GM12878 (cell line): ENCODE results near the gene OR51B4. TPM values are rescaled to one million over a fixed set of nuclear protein-coding genes. Genes with fewer than 3 reads are reported as not detected.

ENCODE experiments used
- ATAC-seq: fragments of 200-7000 bp; cut with Tn5 transposase; 3 replicates; pipeline ENCODE4 v1.9.1; 2020; ENCODE audit warnings: mild to moderate bottlenecking, moderate library complexity
- BruUV-seq: library from RNA; stranded (reverse); fragments of 400-500 nt; replicated peaks from 2 replicates; lab custom pipeline; 2021; lab: Mats Ljungman, UMichigan
- CTCF ChIA-PET: fragments of 300-600 bp; sonication (Branson Sonifier 250); formaldehyde crosslinking; extraction: SDS; loops from one replicate; lab custom pipeline; 2021; ENCODE audit warnings: inconsistent platforms; lab: Yijun Ruan, JAX
- POLR2A ChIA-PET: fragments of 350-600 bp; formaldehyde crosslinking; extraction: SDS; loops from one replicate; lab custom pipeline; 2021; ENCODE audit warnings: inconsistent platforms; lab: Charles Lee
- RAD21 ChIA-PET: fragments of 300-600 bp; sonication (Branson Sonifier 250); formaldehyde crosslinking; loops from one replicate; lab custom pipeline; 2023; ENCODE audit warnings: antibody characterized with exemption; ENCODE audit not compliant: unreplicated experiment; lab: Charles Lee
- SMC1A ChIA-PET: fragments of 300-600 bp; sonication (Branson Sonifier 250); formaldehyde crosslinking; loops from one replicate; lab custom pipeline; 2023; ENCODE audit not compliant: unreplicated experiment, uncharacterized antibody; lab: Charles Lee
- DNase-seq: peaks from one replicate; pipeline ENCODE4 v3.0.0-alpha.2; 2011; ENCODE audit warnings: low read depth, low spot score
- FAIRE-seq: peaks from 3 replicates; lab custom pipeline; 2011; peaks lifted over from hg19 to GRCh38; lab: Jason Lieb, UNC
- H2AFZ ChIP-seq: 2 replicates; pipeline ENCODE4 v1.6.0; 2011; ENCODE audit warnings: low read depth, low read length, control low read depth; ENCODE audit not compliant: control insufficient read depth
- H3K27ac ChIP-seq: 2 replicates; pipeline ENCODE4 v1.5.1; 2011; ENCODE audit warnings: control low read depth; ENCODE audit not compliant: control insufficient read depth, insufficient read depth
- H3K27me3 ChIP-seq, 2 experiments: replicated peaks in 1 of 2; 2 replicates each; pipeline versions ENCODE4 v1.6.0 to v1.6.1; 2011; ENCODE audit warnings: low read length in 1 of 2; ENCODE audit not compliant: control insufficient read depth in 2 of 2, insufficient read depth in 2 of 2
- H3K36me3 ChIP-seq, 2 experiments: 2 replicates each; pipeline ENCODE4 v1.5.1; 2011; ENCODE audit warnings: low read length in 1 of 2; ENCODE audit not compliant: control insufficient read depth in 2 of 2, insufficient read depth in 2 of 2
- H3K4me1 ChIP-seq: 2 replicates; pipeline ENCODE4 v1.6.1; 2011; ENCODE audit warnings: mild to moderate bottlenecking, low read length, moderate library complexity, mixed read lengths; ENCODE audit not compliant: control insufficient read depth, insufficient read depth
- H3K4me2 ChIP-seq: 2 replicates; pipeline ENCODE4 v1.6.0; 2011; ENCODE audit warnings: control low read depth; ENCODE audit not compliant: control insufficient read depth, insufficient read depth
- H3K4me3 ChIP-seq: fragments of 200-600 bp; sonication (generic); 2 replicates; pipeline ENCODE4 v1.5.1; 2016
- H3K79me2 ChIP-seq: 2 replicates; pipeline ENCODE4 v1.6.0; 2011; ENCODE audit warnings: low read length; ENCODE audit not compliant: control insufficient read depth, insufficient read depth
- H3K9ac ChIP-seq: 2 replicates; pipeline ENCODE4 v1.8.0; 2011; ENCODE audit warnings: low read length, control low read depth, mixed read lengths; ENCODE audit not compliant: control insufficient read depth, insufficient read depth
- H3K9me3 ChIP-seq: replicated peaks from 3 replicates; pipeline ENCODE4 v1.5.1; 2011; ENCODE audit warnings: mild to moderate bottlenecking, low read length; ENCODE audit not compliant: control insufficient read depth, insufficient read depth
- H4K20me1 ChIP-seq: 2 replicates; pipeline ENCODE4 v1.6.0; 2011; ENCODE audit not compliant: control insufficient read depth, insufficient read depth
- ASH2L ChIP-seq: fragments of 300-600, 200-600 bp; sonication (generic); IDR thresholded peaks from 2 replicates; pipeline ENCODE4 v1.6.1; 2017; ENCODE audit warnings: low read depth, mild to moderate bottlenecking, borderline replicate concordance
- KLF5 ChIP-seq: fragments of 450-650 bp; IDR thresholded peaks from 2 replicates; pipeline ENCODE4 v1.6.1; 2014; ENCODE audit warnings: mild to moderate bottlenecking; ENCODE audit not compliant: partially characterized antibody
- MTA2 ChIP-seq: fragments of 450-650 bp; IDR thresholded peaks from 2 replicates; pipeline ENCODE4 v1.6.1; 2016; ENCODE audit warnings: low read depth, mild to moderate bottlenecking, moderate library complexity
- NBN ChIP-seq: fragments of 450-650 bp; IDR thresholded peaks from 2 replicates; pipeline ENCODE4 v1.6.1; 2016
- NR2C1 ChIP-seq: fragments of 450-650 bp; IDR thresholded peaks from 2 replicates; pipeline ENCODE4 v1.6.1; 2017; ENCODE audit warnings: antibody characterized with exemption, mild to moderate bottlenecking, moderate library complexity
- NR2F1 ChIP-seq: fragments of 450-650 bp; conservative IDR thresholded peaks from 2 replicates; pipeline ENCODE4 v1.6.1; 2017; ENCODE audit warnings: mild to moderate bottlenecking
- NRF1 ChIP-seq: conservative IDR thresholded peaks from 2 replicates; pipeline ENCODE4 v1.6.1; 2011; ENCODE audit warnings: mild to moderate bottlenecking, low read depth, low read length, improper control_type of control experiment
- STAT1 ChIP-seq: fragments of 450-650 bp; conservative IDR thresholded peaks from 2 replicates; pipeline ENCODE4 v1.6.1; 2014; ENCODE audit warnings: antibody characterized with exemption, mild to moderate bottlenecking
- ZNF622 ChIP-seq: fragments of 450-650 bp; IDR thresholded peaks from 2 replicates; pipeline ENCODE4 v1.6.1; 2017; ENCODE audit warnings: mild to moderate bottlenecking, inconsistent platforms
- WGBS: methylation state at CpG from one replicate; pipeline ENCODE4 v1.1.6; 2016; ENCODE audit warnings: low lambda C conversion rate; ENCODE audit not compliant: insufficient replicate concordance, insufficient coverage; ENCODE audit errors: missing lambda C conversion rate; 5-methylcytosine and 5-hydroxymethylcytosine counted together
- in situ Hi-C: fragments of 300-500 bp; cut with MboI; formaldehyde crosslinking; loops from 9 replicates; pipeline ENCODE4 v1.14.3; 2018; ENCODE audit warnings: mixed read lengths
- intact Hi-C: fragments of 100-400 bp; cut with micrococcal nuclease; formaldehyde crosslinking; loops from one replicate; pipeline ENCODE4 v1.14.2; 2022; ENCODE audit not compliant: unreplicated experiment
- polyA plus RNA-seq, 11 experiments: library from polyadenylated mRNA; depleted of rRNA in 4 of 11; unstranded in 6 of 11; stranded (reverse) in 5 of 11; fragments of >200 nt; fragmentation: Nextera tagmentation in 4 of 11; fragmentation: Illumina TruSeq in 1 of 11; extraction: Ambion mirVana in 4 of 11; extraction: Trizol in 1 of 11; gene quantifications; 1 replicate in 1 of 11; 2 replicates in 10 of 11; pipeline versions ENCODE4 v1.2.1 to v1.2.3, GENCODE V29; 2011 to 2016; ENCODE audit warnings: inconsistent platforms in 2 of 11, missing spikeins in 2 of 11, low read depth in 1 of 11
- total RNA-seq, 4 experiments: library from RNA; depleted of rRNA in 3 of 4; stranded (reverse); fragments of >200 nt in 3 of 4; fragmentation: Illumina TruSeq in 1 of 4; extraction: Trizol in 1 of 4; gene quantifications; 2 replicates each; pipeline versions ENCODE4 v1.2.1 to v1.2.3, GENCODE V29; 2013 to 2021
- TF ChIP-seq, protein P1 (sequence below): IDR thresholded peaks from 2 replicates; pipeline ENCODE4 v1.6.1; 2011; ENCODE audit warnings: borderline replicate concordance, low read depth, mild to moderate bottlenecking, moderate library complexity, low read length; ENCODE audit not compliant: insufficient read depth, poor library complexity, severe bottlenecking
- TF ChIP-seq, protein P2 (sequence below): fragments of 450-650 bp; IDR thresholded peaks from 2 replicates; pipeline ENCODE4 v1.6.1; 2017; ENCODE audit warnings: borderline replicate concordance
- TF ChIP-seq, protein P3 (sequence below): fragments of 150-350 bp; IDR thresholded peaks from 2 replicates; pipeline ENCODE4 v1.6.1; 2016; ENCODE audit warnings: low read depth, low read length

OR51B4 gene
- total and polyA plus RNA-seq, 10 of the 15 experiments (the other 5 are each of a cell fraction or from before 2014, with no cell fraction given) = 0.23 to 2.1 TPM; not detected in 8

GRCh38 chr11:5286351-5286750 lies 15.4 kb downstream of the OR51B4 start:
- POLR2A ChIA-PET = no interaction called here
- Histone ChIP-seq H3K27me3 (no peaks in the 10 kb centered on the region), H4K20me1 (no peaks in the 10 kb centered on the region), H2AFZ (no peak overlapping the region), H3K36me3 (no peaks in the 10 kb centered on the region), H3K4me2 (no peak overlapping the region), H3K9me3 (no peaks in the 10 kb centered on the region), H3K79me2 (no peaks in the 10 kb centered on the region), H3K4me3 (no peak overlapping the region), H3K27ac (no peak overlapping the region), H3K9ac (no peak overlapping the region), H3K4me1 (no peaks in the 10 kb centered on the region)
- SMC1A ChIA-PET = interaction anchor here (1.3 kb wide), 1 partner anchor 10 kb away, joined by 4 read pairs; no protein-coding TSS in a partner anchor
- TF ChIP-seq NRF1 = no peak
- no peak for TF ChIP-seq MTA2
- TF ChIP-seq, protein P1, sequence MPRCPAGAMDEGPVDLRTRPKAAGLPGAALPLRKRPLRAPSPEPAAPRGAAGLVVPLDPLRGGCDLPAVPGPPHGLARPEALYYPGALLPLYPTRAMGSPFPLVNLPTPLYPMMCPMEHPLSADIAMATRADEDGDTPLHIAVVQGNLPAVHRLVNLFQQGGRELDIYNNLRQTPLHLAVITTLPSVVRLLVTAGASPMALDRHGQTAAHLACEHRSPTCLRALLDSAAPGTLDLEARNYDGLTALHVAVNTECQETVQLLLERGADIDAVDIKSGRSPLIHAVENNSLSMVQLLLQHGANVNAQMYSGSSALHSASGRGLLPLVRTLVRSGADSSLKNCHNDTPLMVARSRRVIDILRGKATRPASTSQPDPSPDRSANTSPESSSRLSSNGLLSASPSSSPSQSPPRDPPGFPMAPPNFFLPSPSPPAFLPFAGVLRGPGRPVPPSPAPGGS = no peak
- TF ChIP-seq, protein P2, sequence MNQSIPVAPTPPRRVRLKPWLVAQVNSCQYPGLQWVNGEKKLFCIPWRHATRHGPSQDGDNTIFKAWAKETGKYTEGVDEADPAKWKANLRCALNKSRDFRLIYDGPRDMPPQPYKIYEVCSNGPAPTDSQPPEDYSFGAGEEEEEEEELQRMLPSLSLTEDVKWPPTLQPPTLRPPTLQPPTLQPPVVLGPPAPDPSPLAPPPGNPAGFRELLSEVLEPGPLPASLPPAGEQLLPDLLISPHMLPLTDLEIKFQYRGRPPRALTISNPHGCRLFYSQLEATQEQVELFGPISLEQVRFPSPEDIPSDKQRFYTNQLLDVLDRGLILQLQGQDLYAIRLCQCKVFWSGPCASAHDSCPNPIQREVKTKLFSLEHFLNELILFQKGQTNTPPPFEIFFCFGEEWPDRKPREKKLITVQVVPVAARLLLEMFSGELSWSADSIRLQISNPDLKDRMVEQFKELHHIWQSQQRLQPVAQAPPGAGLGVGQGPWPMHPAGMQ = no peak
- no peak for TF ChIP-seq NR2C1
- TF ChIP-seq STAT1 = no peak
- TF ChIP-seq NR2F1 = no peak
- TF ChIP-seq NBN = no peak
- no peak for TF ChIP-seq ZNF622
- TF ChIP-seq, protein P3, sequence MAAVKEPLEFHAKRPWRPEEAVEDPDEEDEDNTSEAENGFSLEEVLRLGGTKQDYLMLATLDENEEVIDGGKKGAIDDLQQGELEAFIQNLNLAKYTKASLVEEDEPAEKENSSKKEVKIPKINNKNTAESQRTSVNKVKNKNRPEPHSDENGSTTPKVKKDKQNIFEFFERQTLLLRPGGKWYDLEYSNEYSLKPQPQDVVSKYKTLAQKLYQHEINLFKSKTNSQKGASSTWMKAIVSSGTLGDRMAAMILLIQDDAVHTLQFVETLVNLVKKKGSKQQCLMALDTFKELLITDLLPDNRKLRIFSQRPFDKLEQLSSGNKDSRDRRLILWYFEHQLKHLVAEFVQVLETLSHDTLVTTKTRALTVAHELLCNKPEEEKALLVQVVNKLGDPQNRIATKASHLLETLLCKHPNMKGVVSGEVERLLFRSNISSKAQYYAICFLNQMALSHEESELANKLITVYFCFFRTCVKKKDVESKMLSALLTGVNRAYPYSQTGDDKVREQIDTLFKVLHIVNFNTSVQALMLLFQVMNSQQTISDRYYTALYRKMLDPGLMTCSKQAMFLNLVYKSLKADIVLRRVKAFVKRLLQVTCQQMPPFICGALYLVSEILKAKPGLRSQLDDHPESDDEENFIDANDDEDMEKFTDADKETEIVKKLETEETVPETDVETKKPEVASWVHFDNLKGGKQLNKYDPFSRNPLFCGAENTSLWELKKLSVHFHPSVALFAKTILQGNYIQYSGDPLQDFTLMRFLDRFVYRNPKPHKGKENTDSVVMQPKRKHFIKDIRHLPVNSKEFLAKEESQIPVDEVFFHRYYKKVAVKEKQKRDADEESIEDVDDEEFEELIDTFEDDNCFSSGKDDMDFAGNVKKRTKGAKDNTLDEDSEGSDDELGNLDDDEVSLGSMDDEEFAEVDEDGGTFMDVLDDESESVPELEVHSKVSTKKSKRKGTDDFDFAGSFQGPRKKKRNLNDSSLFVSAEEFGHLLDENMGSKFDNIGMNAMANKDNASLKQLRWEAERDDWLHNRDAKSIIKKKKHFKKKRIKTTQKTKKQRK = no peak
- TF ChIP-seq ASH2L = no peak
- no peak for TF ChIP-seq KLF5
- CTCF ChIA-PET = no interaction called here
- no peak for FAIRE-seq
- no peak for ATAC-seq
- in situ Hi-C loops = no loop called here
- DNase-seq = no peak
- RAD21 ChIA-PET = no interaction called here
- intact Hi-C loops = no loop called here
- WGBS = 0% methylated on average over 1 of the region's 1 CpG
- BruUV-seq = no TSS peak
